HCT116 (cell line): ENCODE results near the gene PTDSS2. TPM values are rescaled to one million over a fixed set of nuclear protein-coding genes. Genes with fewer than 3 reads are reported as not detected.

Experiments
- ATAC-seq: fragments of 200-7000 bp; cut with Tn5 transposase; 2 replicates; pipeline ENCODE4 v1.9.1; 2020; ENCODE audit warnings: mild to moderate bottlenecking, moderate library complexity
- BruUV-seq: library from RNA; stranded (reverse); fragments of 400-500 nt; replicated peaks from 2 replicates; lab custom pipeline; 2021; lab: Mats Ljungman, UMichigan
- CTCF ChIA-PET: fragments of 300-600 bp; sonication (Branson Sonifier 250); formaldehyde crosslinking; loops from one replicate; lab custom pipeline; 2021; ENCODE audit warnings: antibody characterized with exemption; lab: Charles Lee
- POLR2A ChIA-PET: fragments of 300-600, 350-600 bp; sonication (Branson Sonifier 250); formaldehyde crosslinking; loops from one replicate; lab custom pipeline; 2021; ENCODE audit warnings: antibody characterized with exemption; lab: Charles Lee
- RAD21 ChIA-PET, 2 experiments: fragments of 300-600 bp; sonication (Branson Sonifier 250); formaldehyde crosslinking; loops; one replicate each; lab custom pipeline; 2023; ENCODE audit warnings: low total read pairs in 2 of 2; ENCODE audit not compliant: uncharacterized antibody in 2 of 2, unreplicated experiment in 2 of 2, low non-redundant PET in 1 of 2; lab: Charles Lee
- DNase-seq: peaks from one replicate; pipeline ENCODE4 v3.0.0-alpha.2; 2010; ENCODE audit warnings: low read depth, low spot score
- H2AFZ ChIP-seq: fragments of 200-600 bp; shearing (Covaris generic), sonication (generic); 2 replicates; pipeline ENCODE4 v1.6.1; 2017; ENCODE audit warnings: low read depth, mixed run types, mixed read lengths, antibody characterized with exemption, low read length; ENCODE audit not compliant: poor library complexity, severe bottlenecking
- H3K27ac ChIP-seq: 2 replicates; pipeline ENCODE4 v1.5.1; 2012; ENCODE audit warnings: low read depth, low read length
- H3K27me3 ChIP-seq: fragments of 200-600 bp; sonication (generic); 2 replicates; pipeline ENCODE4 v1.6.1; 2016; ENCODE audit warnings: mixed run types, low read length, mixed read lengths; ENCODE audit not compliant: insufficient read depth
- H3K36me3 ChIP-seq, 2 experiments: fragments of 200-500 bp in 1 of 2; fragments of 200-600 bp in 1 of 2; sonication (Bioruptor generic) in 1 of 2; sonication (generic) in 1 of 2; 2 replicates each; pipeline versions ENCODE4 v1.5.1 to v1.6.1; 2014 to 2016; ENCODE audit warnings: low read length in 2 of 2, inconsistent platforms in 1 of 2, mixed read lengths in 1 of 2, mixed run types in 1 of 2; ENCODE audit not compliant: insufficient read depth in 2 of 2, control insufficient read depth in 1 of 2
- H3K4me1 ChIP-seq, 2 experiments: fragments of 200-600 bp in 1 of 2; sonication (generic) in 1 of 2; 2 replicates each; pipeline versions ENCODE4 v1.5.1 to v1.6.1; 2012 to 2017; ENCODE audit warnings: low read length in 2 of 2, inconsistent platforms in 1 of 2, mild to moderate bottlenecking in 1 of 2, mixed read lengths in 1 of 2, mixed run types in 1 of 2, moderate library complexity in 1 of 2; ENCODE audit not compliant: insufficient read depth in 2 of 2, control insufficient read depth in 1 of 2
- H3K4me2 ChIP-seq: fragments of 200-600 bp; sonication (generic); 2 replicates; pipeline ENCODE4 v1.6.1; 2017; ENCODE audit warnings: mixed run types, low read length, mixed read lengths
- H3K4me3 ChIP-seq, 2 experiments: fragments of 200-600 bp in 1 of 2; sonication (generic) in 1 of 2; replicated peaks in 1 of 2; 2 replicates each; pipeline ENCODE4 v1.5.1; 2011 to 2016; ENCODE audit warnings: low read length in 2 of 2, control low read depth in 1 of 2, low read depth in 1 of 2, mild to moderate bottlenecking in 1 of 2, mixed read lengths in 1 of 2, mixed run types in 1 of 2
- H3K79me2 ChIP-seq: fragments of 200-600 bp; sonication (generic); 2 replicates; pipeline ENCODE4 v1.6.1; 2017; ENCODE audit warnings: mild to moderate bottlenecking, mixed run types, low read length, moderate library complexity, mixed read lengths; ENCODE audit not compliant: insufficient read depth
- H3K9ac ChIP-seq: fragments of 200-600 bp; sonication (generic); 2 replicates; pipeline ENCODE4 v1.6.1; 2016; ENCODE audit warnings: low read length, mixed read lengths
- H3K9me2 ChIP-seq: fragments of 200-600 bp; sonication (generic), shearing (Covaris generic); 2 replicates; pipeline ENCODE4 v1.6.1; 2017; ENCODE audit warnings: mixed run types, mild to moderate bottlenecking, moderate library complexity; ENCODE audit not compliant: insufficient read depth
- H3K9me3 ChIP-seq, 2 experiments: fragments of 200-500 bp in 1 of 2; fragments of 200-600 bp in 1 of 2; sonication (Bioruptor generic) in 1 of 2; sonication (generic) in 1 of 2; 2 replicates each; pipeline ENCODE4 v1.6.1; 2014 to 2017; ENCODE audit warnings: low read length in 2 of 2, mixed read lengths in 2 of 2, inconsistent platforms in 1 of 2, low read depth in 1 of 2, mild to moderate bottlenecking in 1 of 2, mixed run types in 1 of 2, moderate library complexity in 1 of 2; ENCODE audit not compliant: control insufficient read depth in 1 of 2, insufficient read depth in 1 of 2
- H4K20me1 ChIP-seq: fragments of 200-600 bp; sonication (generic), shearing (Covaris generic); 2 replicates; pipeline ENCODE4 v1.6.1; 2017; ENCODE audit warnings: mixed run types, mild to moderate bottlenecking, moderate library complexity; ENCODE audit not compliant: insufficient read depth
- ATF3 ChIP-seq: IDR thresholded peaks from 2 replicates; pipeline ENCODE4 v1.6.1; 2012
- CEBPB ChIP-seq: IDR thresholded peaks from 2 replicates; pipeline ENCODE4 v1.6.1; 2012; ENCODE audit warnings: low read depth
- CTCF ChIP-seq, 3 experiments: fragments of 200-600 bp in 1 of 3; sonication (generic) in 1 of 3; IDR thresholded peaks in 2 of 3; conservative IDR thresholded peaks in 1 of 3; 2 replicates each; pipeline ENCODE4 v1.5.1; 2012 to 2017; ENCODE audit warnings: low read depth in 2 of 3, low read length in 2 of 3, antibody characterized with exemption in 1 of 3, borderline replicate concordance in 1 of 3, control low read depth in 1 of 3, mild to moderate bottlenecking in 1 of 3, mixed read lengths in 1 of 3, mixed run types in 1 of 3, moderate library complexity in 1 of 3; ENCODE audit not compliant: insufficient read depth in 1 of 3
- ELF1 ChIP-seq: IDR thresholded peaks from 2 replicates; pipeline ENCODE4 v1.6.1; 2012; ENCODE audit warnings: low read depth, borderline replicate concordance
- EZH2 ChIP-seq: fragments of 200-600 bp; sonication (generic); IDR thresholded peaks from 2 replicates; pipeline ENCODE4 v1.6.1; 2017; ENCODE audit warnings: antibody characterized with exemption, mixed run types
- FOSL1 ChIP-seq: IDR thresholded peaks from 2 replicates; pipeline ENCODE4 v1.6.1; 2012; ENCODE audit warnings: low read depth
- JUND ChIP-seq: IDR thresholded peaks from 2 replicates; pipeline ENCODE4 v1.6.1; 2012
- POLR2AphosphoS5 ChIP-seq: IDR thresholded peaks from 2 replicates; pipeline ENCODE4 v1.6.1; 2011; ENCODE audit warnings: mild to moderate bottlenecking, low read depth, low read length, moderate library complexity
- RAD21 ChIP-seq: IDR thresholded peaks from 2 replicates; pipeline ENCODE4 v1.6.1; 2012; ENCODE audit warnings: low read depth, mild to moderate bottlenecking
- REST ChIP-seq: IDR thresholded peaks from 2 replicates; pipeline ENCODE4 v1.6.1; 2012; ENCODE audit warnings: low read depth
- SIN3A ChIP-seq: IDR thresholded peaks from 2 replicates; pipeline ENCODE4 v1.6.1; 2012; ENCODE audit warnings: low read depth
- SP1 ChIP-seq: IDR thresholded peaks from 2 replicates; pipeline ENCODE4 v1.6.1; 2012; ENCODE audit warnings: low read depth
- YY1 ChIP-seq: IDR thresholded peaks from 2 replicates; pipeline ENCODE4 v1.6.1; 2011; ENCODE audit warnings: low read length, low read depth, moderate library complexity, mild to moderate bottlenecking; ENCODE audit not compliant: insufficient replicate concordance; ENCODE audit errors: extremely low read depth
- ZFX ChIP-seq: fragments of 450-650 bp; IDR thresholded peaks from 2 replicates; pipeline ENCODE4 v1.6.1; 2017
- intact Hi-C: fragments of 100-400 bp; cut with micrococcal nuclease; formaldehyde crosslinking; loops from 2 replicates; pipeline ENCODE4 v1.10.0; 2022
- total RNA-seq: library from RNA; stranded (reverse); gene quantifications from one replicate; pipeline ENCODE4 v1.2.1, GENCODE V29; 2021; ENCODE audit not compliant: unreplicated experiment

Gene PTDSS2
- total RNA-seq, 1 experiment from 2014 or later, result 40.1 TPM

GRCh38 chr11:507727-508515 is 57.8 kb downstream of the PTDSS2 start:
- ATAC-seq, result no peak
- Histone ChIP-seq H3K9me3 (no peaks in the 10 kb centered on the region; a peak in 1 of 4 replicates), H3K4me1 (peaks cover 6 to 22% of the 10 kb centered on the region in 2 experiments; a peak in 3 of 4 replicates), H3K9ac (peak overlapping the region; percentile 47), H4K20me1 (no peaks in the 10 kb centered on the region), H3K9me2 (no peaks in the 10 kb centered on the region), H3K36me3 (peaks cover 0 to 19% of the 10 kb centered on the region in 2 experiments; a peak in 2 of 4 replicates), H3K27ac (peak overlapping the region; percentile 60), H2AFZ (no peak overlapping the region), H3K27me3 (no peaks in the 10 kb centered on the region), H3K79me2 (peaks cover 37% of the 10 kb centered on the region), H3K4me3 (peak overlapping the region; percentile 31 to 98), H3K4me2 (peak overlapping the region; percentile 95)
- no peak for DNase-seq
- ChIA-PET CTCF (no interaction called here), POLR2A (no interaction called here), RAD21 (no interaction called here)
- no TSS peak for BruUV-seq
- intact Hi-C loops, result loop anchor here (2.0 to 5.0 kb wide), 3 partner anchors 29 to 113 kb away; partner anchors contain the start of genes LRRC56 and PKP3
- TF ChIP-seq CEBPB, result no peak
- TF ChIP-seq SIN3A, result no peak
- TF ChIP-seq EZH2, result no peak

- ChIA-PET RAD21 (no interaction called here), CTCF (no interaction called here), POLR2A (interaction anchor here (1.0 kb wide), 1 partner anchor 27 kb away, joined by 5 read pairs; the partner anchor contains the start of gene HRAS)
- Histone ChIP-seq H3K9me2 (no peaks in the 10 kb centered on the region), H3K4me2 (no peak overlapping the region), H3K4me1 (peaks cover 6 to 22% of the 10 kb centered on the region in 2 experiments; a peak in 3 of 4 replicates), H3K9me3 (no peaks in the 10 kb centered on the region; a peak in 1 of 4 replicates), H4K20me1 (no peaks in the 10 kb centered on the region), H3K4me3 (no peak overlapping the region), H3K27me3 (no peaks in the 10 kb centered on the region), H3K79me2 (peaks cover 33% of the 10 kb centered on the region), H3K9ac (no peak overlapping the region), H2AFZ (no peak overlapping the region), H3K36me3 (peaks cover 0 to 19% of the 10 kb centered on the region in 2 experiments; a peak in 2 of 4 replicates), H3K27ac (no peak overlapping the region)
- ATAC-seq, result no peak
- DNase-seq, result no peak
- BruUV-seq, result TSS peak; percentile 57
- intact Hi-C loops, result loop anchor here (5.0 kb wide), 1 partner anchor 62 kb away; no protein-coding TSS in a partner anchor
- TF ChIP-seq REST (no peak), CTCF (IDR thresholded peaks at IDR 0.05 in 2 of 3, conservative IDR thresholded peaks at IDR 0.05 in 1 of 3; ENCODE audit: borderline replicate concordance in 1 of 3, insufficient read depth in 1 of 3, low read depth in 2 of 3, low read length in 2 of 3) (no peak), JUND (no peak), YY1 (no peak), ELF1 (no peak), POLR2AphosphoS5 (no peak), ATF3 (no peak), RAD21 (no peak), SP1 (no peak), ZFX (no peak), FOSL1 (no peak), SIN3A (no peak)
Measured at GRCh38 chr11:508956-509355, 58.9 kb downstream of the PTDSS2 start.
